Tibial nerve (tissue), 4 donors: Measurements from ENCODE around the gene TOPAZ1. TPM values are rescaled to one million over a fixed set of nuclear protein-coding genes. Genes with fewer than 3 reads are reported as not detected.

Experiments used
- DNase-seq, 2 donors: peaks; one replicate each; pipeline ENCODE4 v3.0.0-alpha.2; 2019; ENCODE audit warnings: low spot score in 2 of 2
- H3K27ac ChIP-seq, 4 donors: fragments of 200-600 bp; sonication (generic) in 3 of 4; one replicate each; pipeline ENCODE4 v1.5.1; 2017 to 2019; ENCODE audit warnings: mild to moderate bottlenecking in 1 of 4
- H3K27me3 ChIP-seq, 2 donors: fragments of 200-600 bp; sonication (generic) in 1 of 2; one replicate each; pipeline versions ENCODE4 v1.5.1 to v1.6.0; 2017 to 2019
- H3K36me3 ChIP-seq, 3 donors: fragments of 200-600 bp; sonication (generic); one replicate each; pipeline ENCODE4 v1.5.1; 2018 to 2019
- H3K4me1 ChIP-seq, 4 donors: fragments of 200-600 bp; sonication (generic) in 3 of 4; one replicate each; pipeline ENCODE4 v1.5.1; 2017 to 2019
- H3K4me3 ChIP-seq, 4 donors: fragments of 200-600 bp; sonication (generic) in 3 of 4; one replicate each; pipeline ENCODE4 v1.5.1; 2017 to 2019; ENCODE audit warnings: mild to moderate bottlenecking in 1 of 4, moderate library complexity in 1 of 4
- H3K9me3 ChIP-seq, 4 donors: fragments of 200-600 bp; sonication (generic) in 3 of 4; one replicate each; pipeline ENCODE4 v1.5.1; 2017 to 2019
- CTCF ChIP-seq, 5 experiments: fragments of 200-600 bp in 3 of 5; fragments of 450-650 bp in 2 of 5; sonication (generic) in 3 of 5; IDR thresholded peaks; one replicate each; pipeline ENCODE4 v1.5.1; 2016 to 2019; ENCODE audit warnings: antibody characterized with exemption in 5 of 5, mild to moderate bottlenecking in 3 of 5, moderate library complexity in 2 of 5
- EP300 ChIP-seq, 2 donors: sonication (generic); formaldehyde crosslinking; IDR thresholded peaks; one replicate each; pipeline ENCODE4 v1.6.1; 2017; ENCODE audit warnings: antibody characterized with exemption in 2 of 2, mild to moderate bottlenecking in 1 of 2
- POLR2A ChIP-seq, 2 donors: fragments of 450-650 bp; IDR thresholded peaks; one replicate each; pipeline ENCODE4 v1.6.1; 2017; ENCODE audit warnings: antibody characterized with exemption in 2 of 2, mild to moderate bottlenecking in 2 of 2, moderate library complexity in 2 of 2
- WGBS, 2 donors: methylation state at CpG; one replicate each; pipeline ENCODE4 v1.1.5; 2018; 5-methylcytosine and 5-hydroxymethylcytosine counted together
- total RNA-seq, 4 donors: library from RNA; depleted of rRNA; stranded (reverse); fragments of >200 nt; gene quantifications; one replicate each; pipeline ENCODE4 v1.1.0, GENCODE V29; 2016

TOPAZ1 gene
- total RNA-seq, 4 donors from 2014 or later = not detected

DNA sequence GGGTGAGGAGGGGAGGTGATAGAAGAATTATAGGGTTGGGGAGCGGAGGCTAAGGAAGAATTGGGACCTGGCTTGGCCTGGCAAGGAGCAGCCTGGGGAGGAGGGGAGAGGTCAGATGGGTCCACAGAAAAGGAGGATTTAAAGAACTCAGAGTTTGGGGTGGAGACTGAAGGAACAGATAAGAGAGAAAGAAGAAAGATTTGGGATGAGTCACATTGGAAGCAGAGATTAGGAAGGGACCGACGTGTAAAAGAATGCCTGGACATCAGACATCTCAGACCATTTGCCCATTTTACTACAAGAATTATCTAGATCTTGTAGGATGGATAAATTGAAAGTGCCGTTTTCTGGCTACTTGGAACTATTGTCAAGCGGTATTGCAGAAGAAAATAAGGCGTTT lies 107.3 kb downstream of the TOPAZ1 start:
- Histone ChIP-seq H3K27ac (no peak overlapping the region), H3K36me3 (peaks cover 0 to 11% (median 0%) of the 10 kb centered on the region in 3 donors), H3K27me3 (no peaks in the 10 kb centered on the region), H3K4me1 (peaks cover 0 to 7% (median 0%) of the 10 kb centered on the region in 4 donors), H3K4me3 (no peak overlapping the region), H3K9me3 (no peaks in the 10 kb centered on the region)
- TF ChIP-seq CTCF (IDR thresholded peaks at IDR 0.05) (no peak), EP300 (IDR thresholded peaks at IDR 0.05) (no peak), POLR2A (IDR thresholded peaks at IDR 0.05) (no peak)
- WGBS, 2 donors = 91 to 94% methylated on average over 6 of the region's 6 CpGs
- DNase-seq = no peak

DNA sequence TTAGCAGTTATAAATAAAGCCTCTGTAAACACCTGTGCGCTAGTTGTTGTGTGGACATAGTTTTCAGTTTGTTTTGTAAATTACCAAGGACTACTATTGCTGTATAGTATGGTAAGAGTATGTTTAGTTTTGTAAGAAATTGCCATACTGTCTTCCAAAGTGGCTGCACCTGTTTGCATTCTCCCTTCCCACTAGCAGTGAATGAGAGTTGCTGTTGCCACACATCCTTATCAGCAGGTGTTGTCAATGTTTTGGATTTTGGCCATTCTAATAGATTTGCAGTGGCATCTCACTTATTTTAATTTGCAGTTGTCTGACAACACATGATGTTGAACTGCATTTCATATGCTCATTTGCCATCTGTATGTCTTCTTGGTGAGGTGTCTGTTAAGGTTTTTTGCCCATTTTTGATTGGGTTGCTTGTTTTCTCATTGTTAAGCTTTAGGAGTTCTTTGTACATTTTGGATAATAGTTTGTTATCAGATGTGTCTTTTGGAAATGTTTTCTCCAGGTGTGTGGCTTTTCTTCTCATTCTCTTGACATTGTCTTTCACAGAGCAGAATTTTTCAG lies 111.8 kb downstream of the TOPAZ1 start:
- Histone ChIP-seq H3K27me3 (no peaks in the 10 kb centered on the region), H3K4me3 (no peak overlapping the region), H3K9me3 (no peaks in the 10 kb centered on the region), H3K4me1 (peaks cover 0 to 11% (median 0%) of the 10 kb centered on the region in 4 donors), H3K36me3 (peaks cover 0 to 11% (median 0%) of the 10 kb centered on the region in 3 donors), H3K27ac (no peak overlapping the region)
- no peak for DNase-seq
- no peak for TF ChIP-seq CTCF (IDR thresholded peaks at IDR 0.05)
- TF ChIP-seq EP300 (IDR thresholded peaks at IDR 0.05) = no peak
- TF ChIP-seq POLR2A (IDR thresholded peaks at IDR 0.05) = no peak
- 100% methylated on average over 1 of the region's 1 CpG for WGBS, 2 donors

DNA sequence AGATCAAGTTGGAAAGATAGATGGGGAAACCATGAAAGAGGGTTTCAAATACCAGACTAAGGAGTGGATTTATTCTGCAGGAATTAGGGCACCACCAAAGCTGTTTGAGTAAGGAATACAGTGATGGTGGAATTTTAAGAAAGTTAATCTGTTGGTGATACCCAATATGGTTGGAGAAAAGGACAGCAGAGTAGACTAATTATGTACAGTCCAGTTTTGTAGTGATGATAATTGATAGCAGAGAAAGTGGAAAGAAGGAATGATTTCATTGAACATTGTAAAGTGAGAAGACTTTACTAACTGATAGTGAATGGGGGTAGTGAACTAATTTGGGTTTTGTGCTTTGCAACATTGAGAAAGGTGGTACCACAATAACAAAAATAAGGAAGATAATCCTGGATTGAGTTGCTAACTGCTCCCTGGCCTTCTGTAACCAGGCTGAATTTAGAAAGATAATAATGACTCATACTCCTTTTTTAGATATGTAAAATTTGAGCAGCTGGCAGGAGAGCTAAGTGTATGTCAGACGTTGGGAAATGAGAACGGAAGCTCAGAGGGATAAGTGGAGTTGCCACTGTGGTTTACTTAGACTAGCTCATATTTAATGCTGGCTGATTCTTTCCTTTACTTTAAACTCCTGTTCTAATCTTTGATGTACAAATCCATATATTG lies 113.8 kb downstream of the TOPAZ1 start:
- Histone ChIP-seq H3K9me3 (no peaks in the 10 kb centered on the region), H3K36me3 (peaks cover 0 to 25% (median 0%) of the 10 kb centered on the region in 3 donors), H3K4me3 (no peak overlapping the region), H3K27ac (no peak overlapping the region), H3K4me1 (peaks cover 0 to 11% (median 0%) of the 10 kb centered on the region in 4 donors), H3K27me3 (no peaks in the 10 kb centered on the region)
- DNase-seq = peak in 1 of 2 donors; percentile 12
- TF ChIP-seq CTCF (IDR thresholded peaks at IDR 0.05) (no peak), POLR2A (IDR thresholded peaks at IDR 0.05) (no peak), EP300 (IDR thresholded peaks at IDR 0.05) (peak in 1 of 2 donors; percentile 46)
- 32 to 57% methylated on average over 2 of the region's 2 CpGs for WGBS, 2 donors

DNA sequence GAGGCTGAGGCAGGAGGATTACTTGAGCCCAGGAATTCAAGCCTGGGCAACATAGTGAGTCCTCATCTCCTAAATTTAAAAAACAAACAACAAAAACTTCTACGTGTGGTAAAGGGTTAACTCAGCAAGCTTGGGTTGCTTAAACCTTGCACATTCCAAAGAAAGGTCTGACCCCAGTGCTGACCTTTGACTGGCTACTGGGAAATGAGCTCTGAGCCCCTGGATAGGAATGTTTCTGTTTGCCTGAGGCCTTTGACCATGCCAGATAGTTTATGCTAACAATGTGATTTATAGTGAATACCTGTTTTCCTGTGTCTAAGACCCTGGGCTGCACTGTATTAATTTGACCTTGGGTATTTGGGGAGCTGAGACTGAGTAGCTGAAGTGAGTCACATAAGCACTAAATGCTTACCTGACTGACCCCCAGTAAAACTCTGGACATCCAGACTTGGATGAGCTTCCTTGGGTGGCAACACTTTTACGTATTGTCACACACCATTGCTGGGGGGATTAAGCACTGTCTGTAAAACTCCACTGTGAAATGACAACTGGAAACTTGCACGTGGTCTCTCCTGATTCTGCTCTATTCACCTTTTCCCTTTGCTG lies 117.6 kb downstream of the TOPAZ1 start:
- WGBS, 2 donors = 40 to 53% methylated on average over 3 of the region's 3 CpGs
- H3K9me3 ChIP-seq = no peaks in the 10 kb centered on the region
- peaks cover 0 to 11% (median 0%) of the 10 kb centered on the region in 4 donors for H3K4me1 ChIP-seq
- H3K4me3 ChIP-seq = no peak overlapping the region
- no peaks in the 10 kb centered on the region for H3K27me3 ChIP-seq
- TF ChIP-seq EP300 (IDR thresholded peaks at IDR 0.05) (no peak), CTCF (IDR thresholded peaks at IDR 0.05) (no peak), POLR2A (IDR thresholded peaks at IDR 0.05) (no peak)
- H3K27ac ChIP-seq = no peak overlapping the region
- H3K36me3 ChIP-seq = peaks cover 0 to 26% (median 0%) of the 10 kb centered on the region in 3 donors
- no peak for DNase-seq

GRCh38 chr3:44363591-44363990 lies 121.9 kb downstream of the TOPAZ1 start:
- WGBS, 2 donors = 80 to 82% methylated on average over 2 of the region's 2 CpGs
- no peak overlapping the region for H3K4me3 ChIP-seq
- H3K27me3 ChIP-seq = no peaks in the 10 kb centered on the region
- TF ChIP-seq CTCF (IDR thresholded peaks at IDR 0.05) = no peak
- no peak for TF ChIP-seq POLR2A (IDR thresholded peaks at IDR 0.05)
- H3K9me3 ChIP-seq = no peaks in the 10 kb centered on the region
- H3K4me1 ChIP-seq = no peaks in the 10 kb centered on the region
- no peak for DNase-seq
- H3K27ac ChIP-seq = no peak overlapping the region
- peaks cover 0 to 45% (median 0%) of the 10 kb centered on the region in 3 donors for H3K36me3 ChIP-seq
